KOPT-K1 (cell line): ENCODE data around the gene FCHSD2.
"Not testable (repeated sequence)": the region's sequence is repeated elsewhere in the genome, so short reads cannot be mapped to it uniquely, and the experiment has no call there.

Experiments used
- H3K27ac ChIP-seq: fragments of 200-600 bp; sonication (generic); 2 replicates; pipeline ENCODE4 v1.5.1; 2016; ENCODE audit warnings: antibody characterized with exemption, mild to moderate bottlenecking, low read depth, low read length; ENCODE audit not compliant: poor library complexity, severe bottlenecking
- H3K36me3 ChIP-seq: fragments of 200-600 bp; sonication (generic); 2 replicates; pipeline ENCODE4 v1.5.1; 2017; ENCODE audit warnings: antibody characterized with exemption, mild to moderate bottlenecking, low read length, moderate library complexity; ENCODE audit not compliant: insufficient read depth
- H3K9me3 ChIP-seq: fragments of 200-600 bp; sonication (generic); 2 replicates; pipeline ENCODE4 v1.5.1; 2017; ENCODE audit warnings: antibody characterized with exemption, low read length, mild to moderate bottlenecking; ENCODE audit not compliant: insufficient read depth, poor library complexity, severe bottlenecking

Gene FCHSD2

DNA sequence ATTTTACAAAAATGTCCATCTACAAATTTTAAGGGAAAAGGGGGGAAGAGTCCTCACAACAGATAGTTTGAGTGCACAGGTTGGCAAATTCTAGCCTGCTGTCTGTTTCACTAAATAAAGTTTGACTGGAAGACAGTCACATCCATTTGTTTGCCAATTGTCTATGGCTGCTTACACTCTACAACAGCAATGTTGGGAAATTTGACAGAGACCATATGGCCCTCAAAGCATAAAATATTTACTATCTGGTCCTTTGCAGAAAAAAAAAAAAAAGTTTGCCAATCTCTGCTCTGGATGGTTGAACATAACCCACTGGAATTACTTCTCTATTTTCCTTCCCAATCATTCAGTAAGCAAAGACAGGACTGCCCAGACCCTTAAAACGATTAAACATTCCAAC lies 88.2 kb downstream of the FCHSD2 start:
- no peaks in the 10 kb centered on the region for H3K9me3 ChIP-seq
- H3K36me3 ChIP-seq, result no peaks in the 10 kb centered on the region
- H3K27ac ChIP-seq, result no peak overlapping the region

DNA sequence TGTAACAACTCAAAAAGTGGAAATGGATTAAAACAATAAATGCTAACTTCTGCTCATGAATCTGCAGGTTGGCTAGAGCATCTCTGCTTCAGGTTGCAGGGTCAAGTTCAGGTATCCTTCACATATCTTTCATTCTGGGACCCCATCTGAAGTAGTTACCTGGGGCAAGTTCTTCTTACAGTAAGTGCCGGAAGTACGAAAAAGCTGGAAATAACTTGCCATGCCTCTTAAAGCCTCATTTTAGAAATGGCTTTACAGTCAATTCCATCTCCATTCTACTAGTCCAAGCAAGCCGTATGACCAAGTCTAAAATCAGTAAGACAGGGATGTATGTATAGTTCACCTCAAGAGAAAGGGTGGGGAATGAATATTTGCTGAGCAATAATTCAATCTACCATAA lies 93.7 kb downstream of the FCHSD2 start:
- Histone ChIP-seq H3K36me3 (no peaks in the 10 kb centered on the region; the same call in 1 of the 2 replicates), H3K27ac (peak overlapping the region; percentile 25), H3K9me3 (no peaks in the 10 kb centered on the region)

DNA sequence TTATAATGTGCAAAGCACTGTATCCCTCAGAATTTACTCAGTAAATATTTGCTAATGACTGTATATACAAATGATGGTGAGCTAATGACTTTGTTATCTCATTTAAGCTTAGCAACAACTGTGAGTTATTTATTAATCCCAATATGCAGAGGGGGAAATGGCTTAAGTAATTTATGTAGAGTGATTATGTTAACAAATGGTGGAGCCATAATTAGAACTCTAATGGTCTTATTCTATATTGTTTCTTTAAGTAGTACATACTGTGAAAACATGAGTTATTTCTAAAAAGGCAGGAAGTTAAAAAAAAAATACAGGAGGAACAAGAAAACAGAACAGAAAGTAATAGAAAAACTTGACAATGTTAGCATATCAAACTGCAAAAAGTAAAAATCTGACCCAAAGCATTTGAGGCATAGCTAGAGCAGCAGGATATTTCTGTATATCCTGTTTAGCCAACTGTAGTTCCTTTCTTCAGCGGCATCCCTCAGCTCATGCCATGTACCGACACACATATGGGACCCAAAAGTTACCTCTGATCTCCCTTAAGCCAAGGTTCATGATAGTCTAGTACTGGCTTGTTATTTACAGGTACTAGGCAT lies 94.2 kb downstream of the FCHSD2 start:
- Histone ChIP-seq H3K27ac (peak overlapping the region; percentile 25), H3K36me3 (peaks cover 4% of the 10 kb centered on the region; the same call in 1 of the 2 replicates), H3K9me3 (peaks cover 3% of the 10 kb centered on the region)

DNA sequence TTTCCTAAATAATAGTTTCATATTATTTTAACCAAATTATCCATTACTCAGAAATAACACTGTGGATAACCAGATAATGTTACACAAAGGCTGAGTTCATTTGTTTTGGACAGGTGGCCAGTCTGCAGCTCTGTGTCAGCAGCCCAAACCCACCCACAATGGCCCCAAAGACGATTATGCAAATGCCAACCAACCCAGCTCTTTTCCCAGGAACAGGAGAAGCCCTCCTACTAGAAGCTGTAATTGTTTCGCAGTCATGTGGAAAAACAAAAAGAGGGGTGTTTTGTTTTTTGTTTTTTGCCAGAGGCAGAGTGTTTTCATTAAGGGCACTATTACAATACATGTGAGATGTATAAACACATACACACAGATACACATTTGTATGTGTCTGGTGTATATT lies 102.1 kb downstream of the FCHSD2 start:
- Histone ChIP-seq H3K27ac (no peak overlapping the region), H3K9me3 (peaks cover 12% of the 10 kb centered on the region), H3K36me3 (peaks cover 23% of the 10 kb centered on the region)

DNA sequence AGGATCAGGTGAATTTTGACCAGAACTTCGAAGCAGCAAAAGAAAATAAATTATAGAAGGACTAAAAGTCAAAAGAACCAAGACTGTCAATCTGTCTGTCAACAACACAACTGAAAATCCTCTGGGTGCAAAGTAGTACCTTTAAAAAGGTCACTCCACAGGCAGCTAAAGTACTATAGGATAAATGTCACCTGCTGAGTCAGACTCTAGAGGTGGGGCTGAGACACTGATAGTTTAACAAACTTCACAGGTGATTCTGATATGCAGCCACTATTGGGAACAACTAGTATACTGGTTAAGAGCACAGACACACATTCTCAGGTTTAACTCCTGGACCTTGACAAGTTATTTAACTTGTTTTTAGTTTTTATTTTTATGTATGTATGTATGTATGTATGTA lies 107.3 kb downstream of the FCHSD2 start:
- peaks cover 27% of the 10 kb centered on the region for H3K36me3 ChIP-seq

DNA sequence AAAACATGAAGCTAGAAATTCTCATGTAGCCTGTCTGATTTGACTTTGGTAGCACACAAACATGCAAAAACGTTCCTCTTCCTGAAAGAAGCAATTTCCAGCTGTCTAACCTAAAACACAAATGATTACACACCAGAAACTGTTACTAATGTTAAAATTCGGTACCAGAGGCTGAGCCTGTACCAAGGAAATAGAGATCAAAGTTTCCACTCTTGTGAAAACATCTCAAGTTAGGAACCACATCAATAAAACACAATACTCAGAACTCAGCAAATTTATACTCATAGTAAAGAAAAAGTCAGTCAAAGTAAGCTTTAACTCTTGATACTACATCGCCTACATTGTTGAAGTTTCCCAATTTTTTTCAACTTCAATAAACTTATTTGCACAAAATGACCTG lies 107.8 kb downstream of the FCHSD2 start:
- peaks cover 29% of the 10 kb centered on the region for H3K36me3 ChIP-seq
- H3K27ac ChIP-seq, result peak overlapping the region; percentile 67
- H3K9me3 ChIP-seq, result peaks cover 19% of the 10 kb centered on the region

More for the DNA sequence above, 107.3 kb downstream of the FCHSD2 start:
- Histone ChIP-seq H3K27ac (peak overlapping the region; percentile 67), H3K9me3 (peaks cover 14% of the 10 kb centered on the region)

DNA sequence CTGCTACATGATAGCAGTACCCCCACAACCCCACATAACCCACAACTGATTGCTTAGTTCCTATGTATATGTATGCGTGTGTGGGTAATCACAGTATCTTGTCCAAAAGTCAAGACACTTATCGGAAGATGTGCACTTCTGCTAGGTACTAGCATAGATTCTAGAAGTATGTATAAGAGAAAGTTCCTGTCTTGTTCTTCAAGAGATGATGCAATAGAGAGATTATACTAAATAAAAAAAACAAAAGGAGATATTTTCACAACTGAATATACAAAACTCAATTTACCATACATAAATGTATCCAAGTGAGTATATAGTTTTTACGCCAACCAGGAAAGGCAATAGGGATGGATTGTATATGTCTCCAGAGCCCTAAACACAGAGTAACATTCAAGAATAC lies 112.0 kb downstream of the FCHSD2 start:
- Histone ChIP-seq H3K9me3 (peaks cover 60% of the 10 kb centered on the region), H3K36me3 (peaks cover 54% of the 10 kb centered on the region), H3K27ac (no peak overlapping the region)

DNA sequence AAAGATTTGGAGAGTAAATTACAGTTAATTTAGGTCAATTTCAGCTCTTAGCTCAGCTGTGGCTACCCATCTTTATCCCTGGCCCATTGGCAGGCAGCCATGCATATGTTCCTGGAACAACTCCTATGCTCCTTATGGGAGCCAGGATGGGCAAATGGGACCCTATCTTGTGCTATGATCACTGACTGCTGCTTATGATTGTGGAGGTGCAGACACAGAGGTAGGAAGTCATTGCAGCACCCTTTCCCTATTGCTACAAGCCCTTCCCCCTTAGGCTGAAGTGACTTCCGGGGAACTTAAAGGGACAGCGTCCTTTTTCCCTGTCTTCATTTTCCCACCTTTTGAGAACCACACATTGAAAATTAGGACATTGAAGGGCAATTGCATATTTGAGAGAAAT lies 112.7 kb downstream of the FCHSD2 start:
- peaks cover 67% of the 10 kb centered on the region for H3K9me3 ChIP-seq
- H3K27ac ChIP-seq, result no peak overlapping the region
- peaks cover 57% of the 10 kb centered on the region for H3K36me3 ChIP-seq

DNA sequence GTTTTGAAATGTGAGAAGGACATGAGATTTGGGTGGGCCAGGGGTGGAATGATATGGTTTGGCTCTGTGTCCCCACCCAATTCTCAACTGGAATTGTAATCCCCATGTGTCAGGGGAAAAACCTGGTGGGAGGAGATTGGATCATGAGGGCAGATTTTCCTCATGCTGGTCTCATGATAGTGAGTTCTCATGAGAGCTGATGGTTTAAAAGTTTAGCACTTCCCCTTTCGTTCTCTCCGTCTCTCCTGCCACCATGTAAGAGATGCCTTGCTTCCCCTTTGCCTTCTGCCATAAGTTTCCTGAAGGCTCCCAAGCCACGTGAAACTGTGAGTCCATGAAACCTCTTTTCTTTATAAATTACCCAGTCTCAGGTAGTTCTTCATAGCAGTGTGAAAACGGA lies 113.5 kb downstream of the FCHSD2 start:
- Histone ChIP-seq H3K36me3 (peaks cover 57% of the 10 kb centered on the region), H3K9me3 (peaks cover 75% of the 10 kb centered on the region), H3K27ac (no peak overlapping the region)

DNA sequence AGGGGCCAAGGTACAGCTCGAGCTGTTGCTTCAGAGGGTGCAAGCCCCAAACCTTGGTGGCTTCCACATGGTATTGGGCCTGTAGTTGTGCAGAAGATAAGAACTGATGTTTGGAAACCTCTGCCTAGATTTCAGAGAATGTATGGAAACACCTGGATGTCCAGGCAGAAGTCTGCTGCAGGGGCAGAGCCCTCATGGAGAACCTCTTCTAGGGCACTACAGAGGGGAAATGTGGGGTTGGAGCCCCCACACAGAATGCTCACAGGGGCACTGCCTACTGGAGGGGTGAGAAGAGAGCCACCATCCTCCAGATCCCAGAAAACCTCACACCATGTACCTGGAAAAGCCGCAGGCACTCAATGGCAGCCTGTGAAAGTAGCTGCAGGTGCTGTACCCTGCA lies 114.3 kb downstream of the FCHSD2 start:
- Histone ChIP-seq H3K36me3 (peaks cover 57% of the 10 kb centered on the region), H3K9me3 (peaks cover 80% of the 10 kb centered on the region)
- H3K27ac ChIP-seq, result not testable (repeated sequence)

DNA sequence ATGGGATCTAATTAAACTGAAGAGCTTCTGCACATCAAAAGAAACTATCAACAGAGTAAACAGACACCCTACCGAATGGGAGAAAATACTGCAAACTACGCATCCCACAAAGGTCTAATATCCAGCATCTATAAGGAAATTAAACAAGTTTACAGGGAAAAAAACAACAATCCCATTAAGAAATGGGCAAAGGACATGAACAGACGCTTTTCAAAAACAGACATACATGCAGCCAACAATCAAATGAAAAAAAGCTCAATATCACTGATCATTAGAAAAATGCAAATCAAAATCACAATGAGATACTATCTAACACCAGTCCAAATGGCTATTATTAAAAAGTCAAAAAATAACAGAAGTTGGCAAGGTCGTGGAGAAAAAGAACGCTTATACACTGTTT lies 117.5 kb downstream of the FCHSD2 start:
- Histone ChIP-seq H3K36me3 (peaks cover 42% of the 10 kb centered on the region), H3K27ac (no peak overlapping the region), H3K9me3 (peaks cover 64% of the 10 kb centered on the region)

DNA sequence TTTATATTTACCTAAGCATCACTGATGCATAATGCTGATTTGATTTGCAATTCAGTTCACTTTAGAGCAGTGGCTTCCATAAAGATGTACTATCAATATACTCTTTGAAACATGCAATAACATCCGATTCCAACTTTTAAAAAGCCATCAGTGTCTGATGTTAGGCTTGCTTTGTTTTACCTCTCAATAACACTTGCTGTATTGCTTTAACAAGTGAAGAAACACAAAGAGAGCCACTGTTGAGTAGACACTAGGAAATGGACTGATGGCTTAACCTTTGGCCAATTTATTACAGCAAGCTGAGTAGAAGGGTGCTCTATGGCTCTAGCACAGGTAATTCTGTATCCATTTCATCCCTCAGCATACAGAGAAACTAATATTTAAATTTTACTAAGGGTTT lies 122.1 kb downstream of the FCHSD2 start:
- no peak overlapping the region for H3K27ac ChIP-seq

DNA sequence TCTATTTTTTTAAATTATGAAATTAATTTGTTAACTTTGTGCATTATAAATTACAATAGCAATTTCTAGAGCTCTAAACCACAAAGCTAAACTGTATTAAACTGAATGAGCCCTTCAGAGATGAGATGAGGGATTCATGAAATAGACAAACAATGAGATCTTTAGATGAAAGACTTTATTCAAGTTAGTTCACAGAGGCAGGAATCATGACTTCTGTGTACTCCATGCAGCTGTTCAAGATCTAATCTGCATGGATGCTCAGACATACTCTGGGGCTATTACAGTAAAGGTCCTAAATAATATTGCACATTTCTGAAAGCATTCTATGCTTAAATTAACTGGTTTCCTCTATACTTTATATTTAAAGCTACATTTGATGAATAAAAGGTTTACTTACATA lies 122.7 kb downstream of the FCHSD2 start:
- Histone ChIP-seq H3K27ac (no peak overlapping the region), H3K36me3 (no peaks in the 10 kb centered on the region), H3K9me3 (peaks cover 13% of the 10 kb centered on the region)

More for the DNA sequence above, 122.1 kb downstream of the FCHSD2 start:
- Histone ChIP-seq H3K36me3 (peaks cover 2% of the 10 kb centered on the region; the same call in 1 of the 2 replicates), H3K9me3 (peaks cover 18% of the 10 kb centered on the region)

DNA sequence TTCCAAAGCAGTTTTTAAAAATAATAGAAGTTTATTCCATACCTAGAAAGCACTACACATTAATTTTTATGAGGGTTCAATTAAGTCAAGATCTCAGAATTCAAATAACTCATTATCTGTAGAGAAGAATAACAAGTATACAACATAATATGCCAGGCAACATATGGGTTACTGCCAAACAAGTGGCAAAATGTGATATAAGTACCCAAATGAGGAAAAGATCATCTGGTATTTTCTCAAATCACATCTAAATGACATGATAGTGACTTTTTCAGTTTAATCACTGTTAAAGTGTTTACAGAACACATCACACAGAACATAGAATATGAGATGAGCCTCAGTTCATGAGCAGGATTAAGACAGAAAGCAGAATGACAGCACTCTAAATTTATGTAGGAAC lies 123.3 kb downstream of the FCHSD2 start:
- H3K9me3 ChIP-seq, result peaks cover 7% of the 10 kb centered on the region
- H3K36me3 ChIP-seq, result no peaks in the 10 kb centered on the region
- H3K27ac ChIP-seq, result no peak overlapping the region

DNA sequence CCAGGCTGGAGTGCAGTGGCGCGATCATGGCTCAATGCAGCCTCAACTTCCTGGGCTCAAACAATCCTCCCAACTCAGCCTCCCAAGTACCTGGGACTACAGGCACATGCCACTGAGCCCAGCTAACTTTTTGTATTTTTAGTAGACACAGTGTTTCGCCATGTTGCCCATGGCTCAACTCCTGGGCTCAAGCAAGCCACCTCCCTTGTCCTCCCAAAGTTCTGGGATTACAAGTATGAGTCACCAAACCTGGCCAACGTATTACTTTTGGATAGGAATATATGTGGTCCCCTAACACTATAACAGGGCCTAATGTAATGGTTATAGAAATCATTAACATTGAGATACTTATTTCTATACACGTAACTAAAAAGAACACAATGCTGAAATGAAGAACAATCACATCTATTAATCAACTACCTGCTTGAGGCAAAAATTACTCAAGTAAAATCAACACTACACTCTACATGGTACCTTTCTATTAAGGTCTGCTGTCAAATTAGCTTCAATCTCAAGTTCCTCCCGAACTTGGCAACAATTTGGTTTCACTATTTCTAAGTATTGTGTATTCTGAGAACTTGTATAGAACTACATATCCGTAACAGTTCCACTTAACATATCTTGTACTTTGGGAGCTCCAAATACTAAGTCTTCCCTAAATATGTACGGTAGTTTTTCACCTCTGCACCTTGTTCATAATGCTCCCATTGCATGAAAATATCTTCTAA lies 124.9 kb downstream of the FCHSD2 start:
- no peak overlapping the region for H3K27ac ChIP-seq
- no peaks in the 10 kb centered on the region for H3K9me3 ChIP-seq
- H3K36me3 ChIP-seq, result no peaks in the 10 kb centered on the region

DNA sequence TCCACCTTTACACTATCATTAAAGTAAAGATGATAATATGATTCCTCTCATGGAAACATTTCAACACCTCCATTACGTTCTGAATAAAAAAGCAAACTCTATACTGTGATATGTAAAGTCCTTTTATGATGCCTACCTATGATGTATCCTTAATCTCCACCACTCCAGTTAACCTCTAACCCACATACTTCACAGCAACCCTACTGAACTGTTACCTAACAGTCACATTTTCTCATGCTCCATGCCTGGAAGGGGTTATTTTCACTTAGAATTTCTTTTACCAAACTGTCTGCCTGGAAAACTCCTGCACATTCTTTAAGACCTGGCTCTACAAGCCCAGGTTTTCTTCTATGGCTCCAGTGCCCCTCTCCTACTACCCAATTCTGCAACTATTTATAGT lies 129.1 kb downstream of the FCHSD2 start:
- Histone ChIP-seq H3K9me3 (peaks cover 31% of the 10 kb centered on the region), H3K27ac (no peak overlapping the region), H3K36me3 (peaks cover 27% of the 10 kb centered on the region)
